Neural progenitor cell (in vitro differentiated cells): ENCODE data around the gene MICB. TPM values are rescaled to one million over a fixed set of nuclear protein-coding genes. Genes with fewer than 3 reads are reported as not detected.

Experiments
- DNase-seq: peaks from one replicate; pipeline ENCODE4 v3.0.0-alpha.2; 2016; ENCODE audit warnings: low spot score
- H2AFZ ChIP-seq: fragments of 200-600 bp; sonication (generic); replicated peaks from 2 replicates; pipeline ENCODE4 v1.6.1; 2016; ENCODE audit warnings: antibody characterized with exemption
- H3F3A ChIP-seq: fragments of 200-600 bp; sonication (generic); 2 replicates; pipeline ENCODE4 v1.6.1; 2016; ENCODE audit warnings: antibody characterized with exemption, low read depth
- H3K27ac ChIP-seq: fragments of 200-600 bp; sonication (generic); 2 replicates; pipeline ENCODE4 v1.5.1; 2016; ENCODE audit warnings: mild to moderate bottlenecking
- H3K27me3 ChIP-seq: fragments of 200-600 bp; sonication (generic); 2 replicates; pipeline ENCODE4 v1.6.1; 2016; ENCODE audit warnings: mild to moderate bottlenecking, moderate library complexity
- H3K36me3 ChIP-seq: fragments of 200-600 bp; sonication (generic); 2 replicates; pipeline ENCODE4 v1.5.1; 2016
- H3K4me1 ChIP-seq: fragments of 200-600 bp; sonication (generic); 2 replicates; pipeline ENCODE4 v1.6.1; 2016; ENCODE audit warnings: mixed run types
- H3K4me2 ChIP-seq: fragments of 200-600 bp; sonication (generic); 2 replicates; pipeline ENCODE4 v1.6.1; 2016
- H3K4me3 ChIP-seq: fragments of 200-600 bp; sonication (generic); 2 replicates; pipeline ENCODE4 v1.5.1; 2016
- H3K79me2 ChIP-seq: fragments of 200-600 bp; sonication (generic); 2 replicates; pipeline ENCODE4 v1.6.1; 2016; ENCODE audit warnings: low read depth
- H3K9ac ChIP-seq: fragments of 200-600 bp; sonication (generic); 2 replicates; pipeline ENCODE4 v1.6.1; 2016
- H3K9me3 ChIP-seq: fragments of 200-600 bp; sonication (generic); 2 replicates; pipeline ENCODE4 v1.5.1; 2016; ENCODE audit warnings: low read depth
- H4K20me1 ChIP-seq: fragments of 200-600 bp; sonication (generic); 2 replicates; pipeline ENCODE4 v1.6.1; 2016; ENCODE audit warnings: low read depth
- H3K27ac Mint-ChIP-seq: 3 replicates; pipeline ENCODE4 v1.8.0; 2021; ENCODE audit warnings: mixed read lengths
- H3K27me3 Mint-ChIP-seq: 2 replicates; pipeline ENCODE4 v1.8.0; 2022; ENCODE audit warnings: low read depth, mild to moderate bottlenecking, inconsistent platforms, moderate library complexity, mixed read lengths; ENCODE audit not compliant: insufficient read depth
- H3K36me3 Mint-ChIP-seq: 3 replicates; pipeline ENCODE4 v1.8.0; 2021; ENCODE audit warnings: mixed read lengths
- H3K4me1 Mint-ChIP-seq: 3 replicates; pipeline ENCODE4 v1.8.0; 2021; ENCODE audit warnings: mixed read lengths
- H3K4me3 Mint-ChIP-seq: 3 replicates; pipeline ENCODE4 v1.8.0; 2021; ENCODE audit warnings: mild to moderate bottlenecking, moderate library complexity, mixed read lengths
- H3K9me3 Mint-ChIP-seq: 3 replicates; pipeline ENCODE4 v1.8.0; 2020; ENCODE audit warnings: mixed read lengths
- EZH2 ChIP-seq: fragments of 200-600 bp; sonication (generic); IDR thresholded peaks from 2 replicates; pipeline ENCODE4 v1.6.1; 2017; ENCODE audit warnings: antibody characterized with exemption, mild to moderate bottlenecking, moderate library complexity
- EZH2phosphoT487 ChIP-seq: fragments of 200-600 bp; sonication (generic); IDR thresholded peaks from 2 replicates; pipeline ENCODE4 v1.6.1; 2017; ENCODE audit warnings: antibody characterized with exemption
- total RNA-seq: library from RNA; depleted of rRNA; stranded (reverse); fragments of >200 nt; gene quantifications from 2 replicates; pipeline ENCODE4 v1.2.3, GENCODE V29; 2015; ENCODE audit warnings: low replicate concordance
- TF ChIP-seq, protein P1 (sequence below): fragments of 200-600 bp; sonication (generic); IDR thresholded peaks from 2 replicates; pipeline ENCODE4 v1.5.1; 2017; ENCODE audit warnings: antibody characterized with exemption, mild to moderate bottlenecking

The MICB gene
- total RNA-seq, 1 donor from 2014 or later = 9.1 TPM

DNA sequence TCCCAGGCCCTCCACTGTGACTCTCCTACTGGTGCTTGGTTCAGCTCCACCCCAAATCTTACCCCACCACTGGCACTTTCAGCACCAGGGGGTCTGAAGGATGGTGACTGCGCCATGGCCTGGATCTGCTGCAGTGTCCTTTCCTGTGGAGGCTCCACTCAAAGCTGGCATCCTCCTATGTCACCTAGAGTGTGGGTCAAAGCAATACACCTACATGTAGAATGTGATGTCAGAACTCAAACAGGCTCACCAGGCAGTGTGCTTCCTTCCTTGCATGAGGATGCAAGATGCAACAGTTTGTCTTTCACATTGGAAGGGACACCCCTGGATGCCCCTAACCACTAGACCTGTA, 32.8 kb upstream of the MICB start:
- H3K36me3 Mint-ChIP-seq = no peaks in the 10 kb centered on the region

DNA sequence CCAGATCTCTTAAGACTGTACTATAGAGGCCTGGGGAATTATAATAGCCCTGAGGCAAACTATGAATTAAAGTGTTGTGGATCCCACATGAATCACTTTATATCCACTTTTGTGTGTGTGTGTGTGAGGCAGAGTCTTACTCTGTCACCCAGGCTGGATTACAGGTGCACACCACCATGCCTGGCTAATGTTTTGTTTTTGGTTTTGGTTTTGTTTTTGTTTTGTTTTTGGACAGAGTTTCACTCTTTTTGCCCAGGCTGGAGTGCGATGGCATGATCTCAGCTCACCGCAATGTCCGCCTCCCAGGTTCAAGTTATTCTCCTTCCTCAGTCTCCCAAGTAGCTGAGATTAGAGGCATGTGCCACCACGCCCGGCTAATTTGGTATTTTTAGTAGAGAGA, 32.2 kb upstream of the MICB start:
- TF ChIP-seq EZH2phosphoT487 = no peak
- TF ChIP-seq, protein P1, sequence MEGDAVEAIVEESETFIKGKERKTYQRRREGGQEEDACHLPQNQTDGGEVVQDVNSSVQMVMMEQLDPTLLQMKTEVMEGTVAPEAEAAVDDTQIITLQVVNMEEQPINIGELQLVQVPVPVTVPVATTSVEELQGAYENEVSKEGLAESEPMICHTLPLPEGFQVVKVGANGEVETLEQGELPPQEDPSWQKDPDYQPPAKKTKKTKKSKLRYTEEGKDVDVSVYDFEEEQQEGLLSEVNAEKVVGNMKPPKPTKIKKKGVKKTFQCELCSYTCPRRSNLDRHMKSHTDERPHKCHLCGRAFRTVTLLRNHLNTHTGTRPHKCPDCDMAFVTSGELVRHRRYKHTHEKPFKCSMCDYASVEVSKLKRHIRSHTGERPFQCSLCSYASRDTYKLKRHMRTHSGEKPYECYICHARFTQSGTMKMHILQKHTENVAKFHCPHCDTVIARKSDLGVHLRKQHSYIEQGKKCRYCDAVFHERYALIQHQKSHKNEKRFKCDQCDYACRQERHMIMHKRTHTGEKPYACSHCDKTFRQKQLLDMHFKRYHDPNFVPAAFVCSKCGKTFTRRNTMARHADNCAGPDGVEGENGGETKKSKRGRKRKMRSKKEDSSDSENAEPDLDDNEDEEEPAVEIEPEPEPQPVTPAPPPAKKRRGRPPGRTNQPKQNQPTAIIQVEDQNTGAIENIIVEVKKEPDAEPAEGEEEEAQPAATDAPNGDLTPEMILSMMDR = no peak
- TF ChIP-seq EZH2 = no peak
- no peak overlapping the region for H3K4me3 ChIP-seq
- H3F3A ChIP-seq = peaks cover 4% of the 10 kb centered on the region
- H4K20me1 ChIP-seq = no peaks in the 10 kb centered on the region
- DNase-seq = no peak
- H3K36me3 ChIP-seq = no peaks in the 10 kb centered on the region
- H3K9ac ChIP-seq = no peak overlapping the region
- H3K79me2 ChIP-seq = no peaks in the 10 kb centered on the region
- no peak overlapping the region for H3K4me2 ChIP-seq
- Mint-ChIP-seq H3K4me1 (peaks cover 26% of the 10 kb centered on the region), H3K36me3 (no peaks in the 10 kb centered on the region), H3K9me3 (no peaks in the 10 kb centered on the region), H3K4me3 (no peak overlapping the region), H3K27me3 (peaks cover 9% of the 10 kb centered on the region), H3K27ac (no peak overlapping the region)
- H3K27me3 ChIP-seq = peaks cover 7% of the 10 kb centered on the region
- H3K4me1 ChIP-seq = peaks cover 10% of the 10 kb centered on the region
- H3K27ac ChIP-seq = no peak overlapping the region
- no peak overlapping the region for H2AFZ ChIP-seq
- H3K9me3 ChIP-seq = no peaks in the 10 kb centered on the region

More for the DNA sequence above, 32.8 kb upstream of the MICB start:
- no peaks in the 10 kb centered on the region for H3K36me3 ChIP-seq
- H3K27ac ChIP-seq = no peak overlapping the region
- no peak overlapping the region for H2AFZ ChIP-seq
- H3K9me3 ChIP-seq = no peaks in the 10 kb centered on the region
- no peak overlapping the region for H3K4me3 Mint-ChIP-seq
- peaks cover 10% of the 10 kb centered on the region for H3K4me1 ChIP-seq
- peaks cover 4% of the 10 kb centered on the region for H3F3A ChIP-seq
- no peaks in the 10 kb centered on the region for H3K9me3 Mint-ChIP-seq
- TF ChIP-seq, protein P1 = no peak
- TF ChIP-seq EZH2 (no peak), EZH2phosphoT487 (no peak)
- no peak overlapping the region for H3K4me3 ChIP-seq
- H3K79me2 ChIP-seq = no peaks in the 10 kb centered on the region
- no peak overlapping the region for H3K4me2 ChIP-seq
- peaks cover 7% of the 10 kb centered on the region for H3K27me3 ChIP-seq
- no peak overlapping the region for H3K27ac Mint-ChIP-seq
- DNase-seq = no peak
- peaks cover 8% of the 10 kb centered on the region for H3K27me3 Mint-ChIP-seq
- no peaks in the 10 kb centered on the region for H4K20me1 ChIP-seq
- peaks cover 26% of the 10 kb centered on the region for H3K4me1 Mint-ChIP-seq
- no peak overlapping the region for H3K9ac ChIP-seq

DNA sequence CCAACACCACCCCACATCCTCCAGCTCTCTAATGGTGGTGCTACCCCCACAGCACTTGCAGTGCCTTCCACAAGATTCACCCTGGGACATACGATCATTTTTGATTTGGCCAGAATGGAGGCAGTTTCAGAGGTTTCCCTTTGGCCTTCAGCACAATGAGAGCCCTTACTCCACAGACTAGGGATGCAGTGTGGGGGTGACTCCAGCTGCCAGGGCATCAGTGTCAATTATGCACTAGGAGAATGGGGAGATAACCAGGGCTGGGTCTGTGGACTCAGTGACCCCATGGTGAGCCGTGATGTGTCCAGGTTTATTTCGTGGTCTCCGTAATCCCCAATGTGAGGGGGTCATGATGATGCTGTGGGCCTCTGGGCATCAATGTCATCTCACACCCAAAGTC, 31.5 kb upstream of the MICB start:
- H3K27me3 ChIP-seq = peaks cover 7% of the 10 kb centered on the region
- Mint-ChIP-seq H3K4me3 (no peak overlapping the region), H3K4me1 (peaks cover 26% of the 10 kb centered on the region), H3K9me3 (no peaks in the 10 kb centered on the region), H3K36me3 (no peaks in the 10 kb centered on the region), H3K27me3 (peaks cover 12% of the 10 kb centered on the region), H3K27ac (no peak overlapping the region)
- H4K20me1 ChIP-seq = no peaks in the 10 kb centered on the region
- no peak overlapping the region for H3K9ac ChIP-seq
- H3K27ac ChIP-seq = no peak overlapping the region
- H3K4me2 ChIP-seq = no peak overlapping the region
- no peaks in the 10 kb centered on the region for H3K9me3 ChIP-seq
- H3K79me2 ChIP-seq = no peaks in the 10 kb centered on the region
- H2AFZ ChIP-seq = no peak overlapping the region
- no peaks in the 10 kb centered on the region for H3K36me3 ChIP-seq
- DNase-seq = no peak
- TF ChIP-seq EZH2 = no peak
- no peak for TF ChIP-seq EZH2phosphoT487
- TF ChIP-seq, protein P1 = no peak
- H3F3A ChIP-seq = peaks cover 4% of the 10 kb centered on the region
- peaks cover 10% of the 10 kb centered on the region for H3K4me1 ChIP-seq
- H3K4me3 ChIP-seq = no peak overlapping the region
